Esophagus squamous epithelium (tissue), 5 donors: ENCODE data around the gene SMARCA4. TPM values are rescaled to one million over a fixed set of nuclear protein-coding genes. Genes with fewer than 3 reads are reported as not detected.
A peak's percentile ranks its signal among the peaks of the same experiment; 100 is the strongest.

Experiments used
- DNase-seq: peaks from one replicate; lab custom pipeline; 2025; lab: John Stamatoyannopoulos, UW
- H3K27ac ChIP-seq, 4 donors: fragments of 200-600 bp; sonication (generic); one replicate each; pipeline ENCODE4 v1.5.1; 2016 to 2019; ENCODE audit warnings: mild to moderate bottlenecking in 1 of 4
- H3K27me3 ChIP-seq, 4 donors: fragments of 200-600 bp; sonication (generic); 1 replicate in 3 of 4; 2 replicates in 1 of 4; pipeline versions ENCODE4 v1.5.1 to v1.6.0; 2017 to 2021; ENCODE audit warnings: antibody characterized with exemption in 1 of 4
- H3K36me3 ChIP-seq, 3 donors: fragments of 200-600 bp; sonication (generic); one replicate each; pipeline ENCODE4 v1.5.1; 2016 to 2019
- H3K4me1 ChIP-seq, 3 donors: fragments of 200-600 bp; sonication (generic); one replicate each; pipeline ENCODE4 v1.5.1; 2017 to 2019
- H3K4me3 ChIP-seq, 4 donors: fragments of 200-600 bp; sonication (generic); 1 replicate in 3 of 4; 2 replicates in 1 of 4; pipeline ENCODE4 v1.5.1; 2016 to 2019; ENCODE audit warnings: mild to moderate bottlenecking in 2 of 4, moderate library complexity in 1 of 4
- H3K9me3 ChIP-seq, 3 donors: fragments of 200-600 bp; sonication (generic); one replicate each; pipeline ENCODE4 v1.5.1; 2016 to 2019
- CTCF ChIP-seq, 6 experiments: fragments of 450-650 bp in 4 of 6; fragments of 200-600 bp in 2 of 6; sonication (generic) in 2 of 6; IDR thresholded peaks; one replicate each; pipeline ENCODE4 v1.5.1; 2016 to 2019; ENCODE audit warnings: antibody characterized with exemption in 6 of 6, mild to moderate bottlenecking in 4 of 6, moderate library complexity in 4 of 6
- POLR2A ChIP-seq, 4 donors: fragments of 450-650 bp; IDR thresholded peaks; one replicate each; pipeline ENCODE4 v1.6.1; 2017; ENCODE audit warnings: antibody characterized with exemption in 4 of 4, mild to moderate bottlenecking in 4 of 4, moderate library complexity in 3 of 4
- whole genome bisulfite sequencing, 2 donors: methylation state at CpG; one replicate each; pipeline ENCODE4 v1.1.5; 2018; 5-methylcytosine and 5-hydroxymethylcytosine counted together
- intact Hi-C: fragments of 100-400 bp; cut with DNase I; formaldehyde crosslinking; loops from one replicate; pipeline ENCODE4 v1.15.0; 2022
- total RNA-seq, 4 donors: library from RNA; depleted of rRNA; stranded (reverse); fragments of >200 nt; gene quantifications; one replicate each; pipeline ENCODE4 v1.1.0, GENCODE V29; 2016
- donor health status: DM: yes; HTN: yes; CAD: no.

The SMARCA4 gene
- total RNA-seq, 4 donors from 2014 or later = 62.8 to 142 (median 93.4) TPM

- TF ChIP-seq CTCF (IDR thresholded peaks at IDR 0.05) (no peak), POLR2A (IDR thresholded peaks at IDR 0.05) (no peak)
- no peak for DNase-seq
- H3K9me3 ChIP-seq = no peaks in the 10 kb centered on the region
- no peaks in the 10 kb centered on the region for H3K27me3 ChIP-seq
- no peak overlapping the region for H3K4me3 ChIP-seq
- peaks cover 15 to 95% (median 16%) of the 10 kb centered on the region in 3 donors for H3K36me3 ChIP-seq
- H3K4me1 ChIP-seq = peaks cover 0 to 15% (median 0%) of the 10 kb centered on the region in 3 donors
- peak overlapping the region in 3 of 4 donors; percentile 65 to 77 (median 66) for H3K27ac ChIP-seq
- WGBS, 2 donors = 75 to 86% methylated on average over 12 to 13 of the region's 14 CpGs
- intact Hi-C loops = no loop called here
These were observed 101.1 kb downstream of the SMARCA4 start for GRCh38 chr19:11061952-11062351.

GRCh38 chr19:11063434-11063833 lies 102.6 kb downstream of the SMARCA4 start:
- DNase-seq = no peak
- Histone ChIP-seq H3K9me3 (no peaks in the 10 kb centered on the region), H3K27me3 (no peaks in the 10 kb centered on the region), H3K36me3 (peaks cover 15 to 88% (median 16%) of the 10 kb centered on the region in 3 donors), H3K4me3 (no peak overlapping the region), H3K27ac (peak overlapping the region in 1 of 4 donors; percentile 17), H3K4me1 (peaks cover 0 to 9% (median 0%) of the 10 kb centered on the region in 3 donors)
- TF ChIP-seq POLR2A (IDR thresholded peaks at IDR 0.05) (no peak), CTCF (IDR thresholded peaks at IDR 0.05) (no peak)
- intact Hi-C loops = no loop called here
- 83 to 97% methylated on average over 3 of the region's 3 CpGs for WGBS, 2 donors

- Histone ChIP-seq H3K36me3 (peaks cover 11 to 74% (median 15%) of the 10 kb centered on the region in 3 donors), H3K4me3 (no peak overlapping the region), H3K27me3 (no peaks in the 10 kb centered on the region), H3K4me1 (peaks cover 0 to 9% (median 0%) of the 10 kb centered on the region in 3 donors), H3K9me3 (no peaks in the 10 kb centered on the region), H3K27ac (peak overlapping the region in 3 of 4 donors; percentile 49 to 72 (median 71))
- no peak for DNase-seq
- intact Hi-C loops = no loop called here
- 46 to 53% methylated on average over 6 to 8 of the region's 10 CpGs for WGBS, 2 donors
- TF ChIP-seq CTCF (IDR thresholded peaks at IDR 0.05) = peak in 1 of 6 experiments; percentile 5
- no peak for TF ChIP-seq POLR2A (IDR thresholded peaks at IDR 0.05)
These were observed 104.0 kb downstream of the SMARCA4 start for GRCh38 chr19:11064831-11065303.

GRCh38 chr19:11066326-11066725 lies 105.5 kb downstream of the SMARCA4 start:
- Histone ChIP-seq H3K4me3 (no peak overlapping the region), H3K27me3 (no peaks in the 10 kb centered on the region), H3K9me3 (no peaks in the 10 kb centered on the region), H3K4me1 (peaks cover 0 to 9% (median 0%) of the 10 kb centered on the region in 3 donors), H3K36me3 (peaks cover 0 to 60% (median 5%) of the 10 kb centered on the region in 3 donors), H3K27ac (no peak overlapping the region)
- WGBS, 2 donors = 100% methylated on average over 2 of the region's 5 CpGs
- DNase-seq = no peak
- intact Hi-C loops = no loop called here
- TF ChIP-seq CTCF (IDR thresholded peaks at IDR 0.05) = no peak

GRCh38 chr19:11067356-11068113 lies 106.7 kb downstream of the SMARCA4 start:
- TF ChIP-seq CTCF (IDR thresholded peaks at IDR 0.05) = no peak
- no peak for TF ChIP-seq POLR2A (IDR thresholded peaks at IDR 0.05)
- intact Hi-C loops = no loop called here
- H3K27me3 ChIP-seq = no peaks in the 10 kb centered on the region
- WGBS, 2 donors = 90 to 97% methylated on average over 6 of the region's 8 CpGs
- no peak for DNase-seq
- H3K27ac ChIP-seq = no peak overlapping the region
- H3K36me3 ChIP-seq = peaks cover 0 to 48% (median under 1%) of the 10 kb centered on the region in 3 donors
- no peak overlapping the region for H3K4me3 ChIP-seq
- H3K9me3 ChIP-seq = no peaks in the 10 kb centered on the region
- peaks cover 0 to 9% (median 0%) of the 10 kb centered on the region in 3 donors for H3K4me1 ChIP-seq
